ENCODE data around the gene SMIM41.
A peak's percentile ranks its signal among the peaks of the same experiment; 100 is the strongest.

Gene SMIM41

GRCh38 chr12:52073531-52074381 lies 5.7 kb upstream of the SMIM41 start:
- DNase-seq (ENCODE audit: low read depth, low spot score): peak; percentile 70
- no peak overlapping the region for H3K4me3 ChIP-seq (ENCODE audit: low read depth, low read length)
- no peak for TF ChIP-seq CTCF (IDR thresholded peaks at IDR 0.05; ENCODE audit: low read depth, low read length)
- in situ Hi-C loops (cut with HindIII; ENCODE audit: low sequenced_read_pairs): no loop called here

- no peak overlapping the region for H3K4me3 ChIP-seq (ENCODE audit: low read depth, low read length)
- in situ Hi-C loops (cut with HindIII; ENCODE audit: low sequenced_read_pairs): no loop called here
- DNase-seq (ENCODE audit: low read depth, low spot score): no peak
- TF ChIP-seq CTCF (IDR thresholded peaks at IDR 0.05; ENCODE audit: low read depth, low read length): no peak
Observed at GRCh38 chr12:52074971-52075724, 4.4 kb upstream of the SMIM41 start.

GRCh38 chr12:52076811-52077210 lies 2.7 kb upstream of the SMIM41 start:
- no peak overlapping the region for H3K4me3 ChIP-seq (ENCODE audit: low read depth, low read length)
- no peak for TF ChIP-seq CTCF (IDR thresholded peaks at IDR 0.05; ENCODE audit: low read depth, low read length)
- DNase-seq (ENCODE audit: low read depth, low spot score): no peak
- in situ Hi-C loops (cut with HindIII; ENCODE audit: low sequenced_read_pairs): no loop called here

GRCh38 chr12:52078276-52078675 lies 1.2 kb upstream of the SMIM41 start:
- TF ChIP-seq CTCF (IDR thresholded peaks at IDR 0.05; ENCODE audit: low read depth, low read length): no peak
- no peak overlapping the region for H3K4me3 ChIP-seq (ENCODE audit: low read depth, low read length)
- in situ Hi-C loops (cut with HindIII; ENCODE audit: low sequenced_read_pairs): no loop called here
- DNase-seq (ENCODE audit: low read depth, low spot score): no peak

- no peak overlapping the region for H3K4me3 ChIP-seq (ENCODE audit: low read depth, low read length)
- TF ChIP-seq CTCF (IDR thresholded peaks at IDR 0.05; ENCODE audit: low read depth, low read length): no peak
- DNase-seq (ENCODE audit: low read depth, low spot score): no peak
- in situ Hi-C loops (cut with HindIII; ENCODE audit: low sequenced_read_pairs): no loop called here
Observed at GRCh38 chr12:52080403-52081251, 1.1 kb downstream of the SMIM41 start.

- H3K4me3 ChIP-seq (ENCODE audit: low read depth, low read length): no peak overlapping the region
- in situ Hi-C loops (cut with HindIII; ENCODE audit: low sequenced_read_pairs): no loop called here
- no peak for DNase-seq (ENCODE audit: low read depth, low spot score)
- TF ChIP-seq CTCF (IDR thresholded peaks at IDR 0.05; ENCODE audit: low read depth, low read length): no peak
Observed at GRCh38 chr12:52081263-52081733, 1.8 kb downstream of the SMIM41 start.

Measured in astrocyte of the spinal cord (primary cell).